SK-N-SH treated with all-trans-retinoic acid at 6 μM for 48 hours (cell line): ENCODE measurements around the gene CFAP221.

Experiments
- PATZ1 ChIP-seq: fragments of 250-450 bp; sonication (Bioruptor Pico); IDR thresholded peaks from 2 replicates; pipeline ENCODE4 v1.8.0; 2020; ENCODE audit warnings: mild to moderate bottlenecking, moderate library complexity, borderline replicate concordance
- TCF4 ChIP-seq: fragments of 250-450 bp; sonication (Bioruptor Pico); IDR thresholded peaks from 2 replicates; pipeline ENCODE4 v1.8.0; 2021; ENCODE audit warnings: mild to moderate bottlenecking, moderate library complexity, borderline replicate concordance
- TOX ChIP-seq: fragments of 250-450 bp; sonication (Bioruptor Pico); IDR thresholded peaks from 2 replicates; pipeline ENCODE4 v1.8.0; 2021; ENCODE audit warnings: mild to moderate bottlenecking, moderate library complexity, borderline replicate concordance

GRCh38 chr2:119681203-119681867, 137.1 kb downstream of the CFAP221 start:
- TF ChIP-seq PATZ1: no peak
- no peak for TF ChIP-seq TOX (CRISPR knock-in tag)
- TF ChIP-seq TCF4 (CRISPR knock-in tag): no peak
